HepG2 (cell line): ENCODE results near the gene DHRS1. TPM values are rescaled to one million over a fixed set of nuclear protein-coding genes. Genes with fewer than 3 reads are reported as not detected.

ENCODE experiments used
- AHDC1 ChIP-seq: sonication (generic); formaldehyde crosslinking; IDR thresholded peaks from 2 replicates; pipeline ENCODE4 v1.5.1; 2020; ENCODE audit warnings: mild to moderate bottlenecking, missing genetic modification reagents, borderline replicate concordance
- DNMT3B ChIP-seq: conservative IDR thresholded peaks from 2 replicates; pipeline ENCODE4 v1.6.1; 2016; ENCODE audit warnings: missing biosample characterization, control low read depth
- FOXC1 ChIP-seq: sonication (generic); formaldehyde crosslinking; IDR thresholded peaks from 2 replicates; pipeline ENCODE4 v1.8.0; 2022; ENCODE audit warnings: mild to moderate bottlenecking, missing genetic modification reagents, borderline replicate concordance
- PAWR ChIP-seq: sonication (generic); formaldehyde crosslinking; IDR thresholded peaks from 2 replicates; pipeline ENCODE4 v1.4.0; 2020; ENCODE audit warnings: missing genetic modification reagents, mild to moderate bottlenecking, borderline replicate concordance
- POLR2AphosphoS2 ChIP-seq: IDR thresholded peaks from 2 replicates; pipeline ENCODE4 v1.6.1; 2011; ENCODE audit warnings: low read depth, low read length, improper control_type of control experiment
- TAF1 ChIP-seq: sonication (generic); formaldehyde crosslinking; IDR thresholded peaks from 2 replicates; pipeline ENCODE4 v1.4.0; 2020; ENCODE audit warnings: missing genetic modification reagents
- ZBTB38 ChIP-seq: sonication (generic); formaldehyde crosslinking; IDR thresholded peaks from 2 replicates; pipeline ENCODE4 v1.5.1; 2020; ENCODE audit warnings: mild to moderate bottlenecking, missing genetic modification reagents
- ZBTB4 ChIP-seq: sonication (generic); formaldehyde crosslinking; IDR thresholded peaks from 2 replicates; pipeline ENCODE4 v1.4.0; 2020; ENCODE audit warnings: missing genetic modification reagents, mild to moderate bottlenecking, borderline replicate concordance
- ZNF232 ChIP-seq: sonication (generic); formaldehyde crosslinking; IDR thresholded peaks from 2 replicates; pipeline ENCODE4 v1.4.0; 2020; ENCODE audit warnings: missing genetic modification reagents, borderline replicate concordance
- ZNF83 ChIP-seq: sonication (generic); formaldehyde crosslinking; IDR thresholded peaks from 2 replicates; pipeline ENCODE4 v1.4.0; 2020; ENCODE audit warnings: missing genetic modification reagents, mild to moderate bottlenecking, borderline replicate concordance
- polyA plus RNA-seq, 8 experiments: library from polyadenylated mRNA; depleted of rRNA in 3 of 8; stranded (reverse) in 7 of 8; unstranded in 1 of 8; fragments of >200 nt; fragmentation: Illumina TruSeq in 4 of 8; extraction: Trizol in 4 of 8; gene quantifications; 2 replicates each; pipeline versions ENCODE4 v1.2.1 to v1.2.3, GENCODE V29; 2011 to 2016; ENCODE audit warnings: low read depth in 4 of 8, missing spikeins in 1 of 8, mixed read lengths in 1 of 8; ENCODE audit not compliant: insufficient read depth in 1 of 8
- total RNA-seq, 5 experiments: library from RNA; depleted of rRNA; stranded (reverse); fragments of >200 nt; fragmentation: Illumina TruSeq; extraction: Trizol; gene quantifications; 2 replicates each; pipeline ENCODE4 v1.2.3, GENCODE V29; 2016; ENCODE audit warnings: low read depth in 1 of 5
- TF ChIP-seq, protein P1 (sequence below): sonication (generic); formaldehyde crosslinking; IDR thresholded peaks from 2 replicates; pipeline ENCODE4 v1.4.0; 2020; ENCODE audit warnings: mild to moderate bottlenecking, missing genetic modification reagents
- TF ChIP-seq, protein P2 (sequence below): IDR thresholded peaks from 2 replicates; pipeline ENCODE4 v1.6.1; 2012; ENCODE audit warnings: low read depth, low read length, improper control_type of control experiment

Gene DHRS1
- total and polyA plus RNA-seq, 2 of the 13 experiments (the other 11 are each of a cell fraction or from before 2014, with no cell fraction given) = 49.8 to 60.8 TPM

DNA sequence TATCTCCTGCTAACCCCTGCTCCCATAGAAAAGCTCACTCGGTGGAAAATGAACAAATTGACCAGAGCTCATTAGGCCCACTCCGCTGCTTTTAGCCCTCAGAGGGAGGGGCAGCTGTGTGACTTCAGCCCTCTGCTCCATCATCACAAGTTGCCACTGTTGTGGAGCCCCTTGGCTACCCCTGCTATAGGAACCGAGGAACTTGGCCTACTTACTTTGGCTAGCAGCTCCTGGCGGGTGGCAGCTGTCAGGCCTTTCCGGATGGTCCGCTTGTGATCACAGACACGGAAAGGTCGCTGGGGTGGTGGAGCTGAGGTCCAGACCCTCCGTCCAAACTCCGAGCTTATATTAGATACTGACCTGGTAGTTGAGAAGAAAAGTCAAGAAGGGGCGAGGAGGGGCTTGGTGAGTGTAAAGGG, 7.6 kb upstream of the DHRS1 start (continued):
- no peak for TF ChIP-seq AHDC1 (CRISPR knock-in tag)
- TF ChIP-seq, protein P1, sequence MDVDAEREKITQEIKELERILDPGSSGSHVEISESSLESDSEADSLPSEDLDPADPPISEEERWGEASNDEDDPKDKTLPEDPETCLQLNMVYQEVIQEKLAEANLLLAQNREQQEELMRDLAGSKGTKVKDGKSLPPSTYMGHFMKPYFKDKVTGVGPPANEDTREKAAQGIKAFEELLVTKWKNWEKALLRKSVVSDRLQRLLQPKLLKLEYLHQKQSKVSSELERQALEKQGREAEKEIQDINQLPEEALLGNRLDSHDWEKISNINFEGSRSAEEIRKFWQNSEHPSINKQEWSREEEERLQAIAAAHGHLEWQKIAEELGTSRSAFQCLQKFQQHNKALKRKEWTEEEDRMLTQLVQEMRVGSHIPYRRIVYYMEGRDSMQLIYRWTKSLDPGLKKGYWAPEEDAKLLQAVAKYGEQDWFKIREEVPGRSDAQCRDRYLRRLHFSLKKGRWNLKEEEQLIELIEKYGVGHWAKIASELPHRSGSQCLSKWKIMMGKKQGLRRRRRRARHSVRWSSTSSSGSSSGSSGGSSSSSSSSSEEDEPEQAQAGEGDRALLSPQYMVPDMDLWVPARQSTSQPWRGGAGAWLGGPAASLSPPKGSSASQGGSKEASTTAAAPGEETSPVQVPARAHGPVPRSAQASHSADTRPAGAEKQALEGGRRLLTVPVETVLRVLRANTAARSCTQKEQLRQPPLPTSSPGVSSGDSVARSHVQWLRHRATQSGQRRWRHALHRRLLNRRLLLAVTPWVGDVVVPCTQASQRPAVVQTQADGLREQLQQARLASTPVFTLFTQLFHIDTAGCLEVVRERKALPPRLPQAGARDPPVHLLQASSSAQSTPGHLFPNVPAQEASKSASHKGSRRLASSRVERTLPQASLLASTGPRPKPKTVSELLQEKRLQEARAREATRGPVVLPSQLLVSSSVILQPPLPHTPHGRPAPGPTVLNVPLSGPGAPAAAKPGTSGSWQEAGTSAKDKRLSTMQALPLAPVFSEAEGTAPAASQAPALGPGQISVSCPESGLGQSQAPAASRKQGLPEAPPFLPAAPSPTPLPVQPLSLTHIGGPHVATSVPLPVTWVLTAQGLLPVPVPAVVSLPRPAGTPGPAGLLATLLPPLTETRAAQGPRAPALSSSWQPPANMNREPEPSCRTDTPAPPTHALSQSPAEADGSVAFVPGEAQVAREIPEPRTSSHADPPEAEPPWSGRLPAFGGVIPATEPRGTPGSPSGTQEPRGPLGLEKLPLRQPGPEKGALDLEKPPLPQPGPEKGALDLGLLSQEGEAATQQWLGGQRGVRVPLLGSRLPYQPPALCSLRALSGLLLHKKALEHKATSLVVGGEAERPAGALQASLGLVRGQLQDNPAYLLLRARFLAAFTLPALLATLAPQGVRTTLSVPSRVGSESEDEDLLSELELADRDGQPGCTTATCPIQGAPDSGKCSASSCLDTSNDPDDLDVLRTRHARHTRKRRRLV (CRISPR knock-in tag) = no peak
- TF ChIP-seq FOXC1 (CRISPR knock-in tag) = no peak
- no peak for TF ChIP-seq PAWR
- TF ChIP-seq TAF1 (CRISPR knock-in tag) = no peak
- TF ChIP-seq ZNF232 (CRISPR knock-in tag) = peak; percentile 14; the same call in 1 of the 2 replicates
- peak; percentile 88; the same call in 1 of the 2 replicates for TF ChIP-seq ZNF83
- TF ChIP-seq ZBTB38 (CRISPR knock-in tag) = peak; percentile 100
- TF ChIP-seq POLR2AphosphoS2 = 0 out of 2 replicates have a peak, but pooled peaks have one; percentile 32
- TF ChIP-seq, protein P2, sequence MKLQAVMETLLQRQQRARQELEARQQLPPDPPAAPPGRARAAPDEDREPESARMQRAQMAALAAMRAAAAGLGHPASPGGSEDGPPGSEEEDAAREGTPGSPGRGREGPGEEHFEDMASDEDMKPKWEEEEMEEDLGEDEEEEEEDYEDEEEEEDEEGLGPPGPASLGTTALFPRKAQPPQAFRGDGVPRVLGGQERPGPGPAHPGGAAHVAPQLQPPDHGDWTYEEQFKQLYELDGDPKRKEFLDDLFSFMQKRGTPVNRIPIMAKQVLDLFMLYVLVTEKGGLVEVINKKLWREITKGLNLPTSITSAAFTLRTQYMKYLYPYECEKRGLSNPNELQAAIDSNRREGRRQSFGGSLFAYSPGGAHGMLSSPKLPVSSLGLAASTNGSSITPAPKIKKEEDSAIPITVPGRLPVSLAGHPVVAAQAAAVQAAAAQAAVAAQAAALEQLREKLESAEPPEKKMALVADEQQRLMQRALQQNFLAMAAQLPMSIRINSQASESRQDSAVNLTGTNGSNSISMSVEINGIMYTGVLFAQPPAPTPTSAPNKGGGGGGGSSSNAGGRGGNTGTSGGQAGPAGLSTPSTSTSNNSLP = peak; percentile 23; the same call in 1 of the 2 replicates
- TF ChIP-seq ZBTB4 (CRISPR knock-in tag) = peak; percentile 98
- no peak for TF ChIP-seq DNMT3B (CRISPR knock-in tag)
